A673 (cell line): ENCODE measurements around the gene PYGB.

ENCODE experiments used
- EZH2 ChIP-seq: fragments of 200-600 bp; sonication (generic); IDR thresholded peaks from 2 replicates; pipeline ENCODE4 v1.6.1; 2017; ENCODE audit warnings: borderline replicate concordance, low read depth, mild to moderate bottlenecking, mixed read lengths, antibody characterized with exemption, low read length; ENCODE audit not compliant: poor library complexity, severe bottlenecking
- TF ChIP-seq, protein P1 (sequence below): fragments of 300-800, 200-600 bp; sonication (generic); conservative IDR thresholded peaks from 2 replicates; pipeline ENCODE4 v1.5.1; 2017; ENCODE audit warnings: low read depth, mild to moderate bottlenecking, antibody characterized with exemption, low read length, moderate library complexity, mixed read lengths

DNA sequence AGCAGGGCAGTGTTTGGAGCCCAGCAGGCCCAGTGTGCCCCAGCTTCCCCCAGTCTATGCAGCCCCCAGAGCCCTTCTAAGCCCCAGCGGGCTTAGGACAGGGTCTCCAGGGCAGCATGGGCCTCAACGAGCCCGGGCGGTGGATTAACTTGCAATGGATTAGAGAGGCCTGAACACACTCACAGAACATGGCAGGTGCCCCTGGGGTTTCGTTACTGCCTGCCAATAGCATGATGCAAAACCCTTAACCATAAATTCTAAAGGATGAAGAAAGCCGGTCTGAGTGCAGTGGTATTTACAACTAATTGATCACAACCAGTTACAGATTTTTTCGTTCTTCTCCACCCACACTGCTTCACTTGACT, 33.5 kb upstream of the PYGB start:
- TF ChIP-seq, protein P1, sequence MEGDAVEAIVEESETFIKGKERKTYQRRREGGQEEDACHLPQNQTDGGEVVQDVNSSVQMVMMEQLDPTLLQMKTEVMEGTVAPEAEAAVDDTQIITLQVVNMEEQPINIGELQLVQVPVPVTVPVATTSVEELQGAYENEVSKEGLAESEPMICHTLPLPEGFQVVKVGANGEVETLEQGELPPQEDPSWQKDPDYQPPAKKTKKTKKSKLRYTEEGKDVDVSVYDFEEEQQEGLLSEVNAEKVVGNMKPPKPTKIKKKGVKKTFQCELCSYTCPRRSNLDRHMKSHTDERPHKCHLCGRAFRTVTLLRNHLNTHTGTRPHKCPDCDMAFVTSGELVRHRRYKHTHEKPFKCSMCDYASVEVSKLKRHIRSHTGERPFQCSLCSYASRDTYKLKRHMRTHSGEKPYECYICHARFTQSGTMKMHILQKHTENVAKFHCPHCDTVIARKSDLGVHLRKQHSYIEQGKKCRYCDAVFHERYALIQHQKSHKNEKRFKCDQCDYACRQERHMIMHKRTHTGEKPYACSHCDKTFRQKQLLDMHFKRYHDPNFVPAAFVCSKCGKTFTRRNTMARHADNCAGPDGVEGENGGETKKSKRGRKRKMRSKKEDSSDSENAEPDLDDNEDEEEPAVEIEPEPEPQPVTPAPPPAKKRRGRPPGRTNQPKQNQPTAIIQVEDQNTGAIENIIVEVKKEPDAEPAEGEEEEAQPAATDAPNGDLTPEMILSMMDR, result no peak
- no peak for TF ChIP-seq EZH2
